HepG2 (cell line): ENCODE measurements around the gene IGFBP7. TPM values are rescaled to one million over a fixed set of nuclear protein-coding genes. Genes with fewer than 3 reads are reported as not detected.

Experiments
- EHMT2 ChIP-seq: fragments of 200-600 bp; sonication (generic); IDR thresholded peaks from 2 replicates; pipeline ENCODE4 v1.7.0; 2017; ENCODE audit warnings: antibody characterized with exemption, low read depth, low read length, borderline replicate concordance
- KDM5B ChIP-seq: sonication (generic); formaldehyde crosslinking; IDR thresholded peaks from 2 replicates; pipeline ENCODE4 v1.4.0; 2020; ENCODE audit warnings: missing genetic modification reagents, mild to moderate bottlenecking, borderline replicate concordance
- KLF12 ChIP-seq: sonication (generic); formaldehyde crosslinking; IDR thresholded peaks from 2 replicates; pipeline ENCODE4 v1.4.0; 2020; ENCODE audit warnings: missing genetic modification reagents, borderline replicate concordance
- MATR3 ChIP-seq: sonication (generic); formaldehyde crosslinking; IDR thresholded peaks from 2 replicates; pipeline ENCODE4 v1.4.0; 2020; ENCODE audit warnings: missing genetic modification reagents
- MTA1 ChIP-seq: sonication (generic); formaldehyde crosslinking; IDR thresholded peaks from 2 replicates; pipeline ENCODE4 v1.4.0; 2020; ENCODE audit warnings: missing genetic modification reagents, mild to moderate bottlenecking, borderline replicate concordance
- PAWR ChIP-seq: sonication (generic); formaldehyde crosslinking; IDR thresholded peaks from 2 replicates; pipeline ENCODE4 v1.4.0; 2020; ENCODE audit warnings: missing genetic modification reagents, mild to moderate bottlenecking, borderline replicate concordance
- SMAD3 ChIP-seq: sonication (generic); formaldehyde crosslinking; IDR thresholded peaks from 2 replicates; pipeline ENCODE4 v1.4.0; 2020; ENCODE audit warnings: missing genetic modification reagents
- SMC3 ChIP-seq: IDR thresholded peaks from 2 replicates; pipeline ENCODE4 v1.6.1; 2011; ENCODE audit warnings: low read length, improper control_type of control experiment
- SOX6 ChIP-seq, 2 experiments: fragments of 450-650 bp in 1 of 2; sonication (generic) in 1 of 2; formaldehyde crosslinking in 1 of 2; IDR thresholded peaks; 2 replicates each; pipeline versions ENCODE4 v1.4.0 to v1.6.1; 2017 to 2020; ENCODE audit warnings: antibody characterized with exemption in 1 of 2, mild to moderate bottlenecking in 1 of 2, missing genetic modification reagents in 1 of 2
- TOPORS ChIP-seq: sonication (generic); formaldehyde crosslinking; IDR thresholded peaks from 2 replicates; pipeline ENCODE4 v1.8.0; 2023; ENCODE audit warnings: mild to moderate bottlenecking, missing genetic modification reagents
- XRCC5 ChIP-seq: fragments of 200-400 bp; formaldehyde crosslinking; optimal IDR thresholded peaks from 2 replicates; pipeline ENCODE3; 2017; ENCODE audit warnings: mild to moderate bottlenecking, low read length
- ZFY ChIP-seq: sonication (generic); formaldehyde crosslinking; IDR thresholded peaks from 2 replicates; pipeline ENCODE4 v1.4.0; 2020; ENCODE audit warnings: missing genetic modification reagents
- ZNF160 ChIP-seq: sonication (generic); formaldehyde crosslinking; IDR thresholded peaks from 2 replicates; pipeline ENCODE4 v1.8.0; 2022; ENCODE audit warnings: mild to moderate bottlenecking, inconsistent platforms, missing genetic modification reagents
- ZNF567 ChIP-seq: sonication (generic); formaldehyde crosslinking; IDR thresholded peaks from 2 replicates; pipeline ENCODE4 v1.8.1; 2023; ENCODE audit warnings: mild to moderate bottlenecking, missing genetic modification reagents, borderline replicate concordance
- ZNF615 ChIP-seq: sonication (generic); formaldehyde crosslinking; IDR thresholded peaks from 2 replicates; pipeline ENCODE4 v1.5.0; 2020; ENCODE audit warnings: mild to moderate bottlenecking, missing genetic modification reagents, borderline replicate concordance
- ZNF776 ChIP-seq: sonication (generic); formaldehyde crosslinking; IDR thresholded peaks from 2 replicates; pipeline ENCODE4 v1.4.0; 2020; ENCODE audit warnings: mild to moderate bottlenecking, missing genetic modification reagents
- polyA plus RNA-seq, 8 experiments: library from polyadenylated mRNA; depleted of rRNA in 3 of 8; stranded (reverse) in 7 of 8; unstranded in 1 of 8; fragments of >200 nt; fragmentation: Illumina TruSeq in 4 of 8; extraction: Trizol in 4 of 8; gene quantifications; 2 replicates each; pipeline versions ENCODE4 v1.2.1 to v1.2.3, GENCODE V29; 2011 to 2016; ENCODE audit warnings: low read depth in 4 of 8, missing spikeins in 1 of 8, mixed read lengths in 1 of 8; ENCODE audit not compliant: insufficient read depth in 1 of 8
- total RNA-seq, 5 experiments: library from RNA; depleted of rRNA; stranded (reverse); fragments of >200 nt; fragmentation: Illumina TruSeq; extraction: Trizol; gene quantifications; 2 replicates each; pipeline ENCODE4 v1.2.3, GENCODE V29; 2016; ENCODE audit warnings: low read depth in 1 of 5
- TF ChIP-seq, protein P1 (sequence below): sonication (generic); formaldehyde crosslinking; conservative IDR thresholded peaks from 2 replicates; pipeline ENCODE4 v1.4.0; 2020; ENCODE audit warnings: missing genetic modification reagents
- TF ChIP-seq, protein P2 (sequence below): sonication (generic); formaldehyde crosslinking; IDR thresholded peaks from 2 replicates; pipeline ENCODE4 v1.5.1; 2020; ENCODE audit warnings: missing genetic modification reagents, mild to moderate bottlenecking, borderline replicate concordance
- TF ChIP-seq, protein P3 (sequence below): sonication (generic); formaldehyde crosslinking; IDR thresholded peaks from 2 replicates; pipeline ENCODE4 v1.5.0; 2020; ENCODE audit warnings: mild to moderate bottlenecking, missing genetic modification reagents
- TF ChIP-seq, protein P4 (sequence below): sonication (generic); formaldehyde crosslinking; IDR thresholded peaks from 2 replicates; pipeline ENCODE4 v1.9.0; 2021; ENCODE audit warnings: missing genetic modification reagents, borderline replicate concordance

IGFBP7 gene
- total and polyA plus RNA-seq, 2 of the 13 experiments (the other 11 are each of a cell fraction or from before 2014, with no cell fraction given) = 1.1 to 1.3 TPM

DNA sequence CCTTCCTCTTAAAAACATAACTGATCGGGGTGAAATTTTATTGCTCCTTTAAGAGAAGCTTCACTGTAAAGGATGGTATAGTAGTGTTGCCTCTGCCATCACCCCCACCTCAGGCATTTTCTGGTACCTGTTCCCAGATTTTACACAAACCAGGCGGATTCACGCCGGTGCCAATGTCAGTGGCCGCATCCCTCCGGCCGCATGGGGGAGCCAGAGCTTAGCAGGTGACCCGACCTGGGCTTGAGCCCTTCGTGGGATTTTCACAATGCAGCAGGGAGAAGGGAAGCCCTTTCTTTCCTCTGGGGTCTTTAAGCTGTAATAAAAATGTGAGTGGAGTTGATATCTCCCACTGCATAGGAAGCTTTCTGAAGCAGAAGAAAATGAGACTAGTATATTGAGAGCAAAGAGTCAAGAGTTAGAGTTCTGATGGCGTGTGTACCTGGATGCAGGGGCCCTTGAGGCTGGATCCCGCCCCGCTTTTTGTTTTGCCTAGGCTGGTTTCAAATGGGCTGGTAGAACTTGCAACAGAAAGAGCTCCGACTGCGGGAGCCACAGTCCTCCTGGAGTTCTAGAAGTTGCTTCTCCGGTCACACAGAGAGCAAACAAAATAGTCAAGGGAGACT, 72.1 kb downstream of the IGFBP7 start (continued):
- TF ChIP-seq, protein P1, sequence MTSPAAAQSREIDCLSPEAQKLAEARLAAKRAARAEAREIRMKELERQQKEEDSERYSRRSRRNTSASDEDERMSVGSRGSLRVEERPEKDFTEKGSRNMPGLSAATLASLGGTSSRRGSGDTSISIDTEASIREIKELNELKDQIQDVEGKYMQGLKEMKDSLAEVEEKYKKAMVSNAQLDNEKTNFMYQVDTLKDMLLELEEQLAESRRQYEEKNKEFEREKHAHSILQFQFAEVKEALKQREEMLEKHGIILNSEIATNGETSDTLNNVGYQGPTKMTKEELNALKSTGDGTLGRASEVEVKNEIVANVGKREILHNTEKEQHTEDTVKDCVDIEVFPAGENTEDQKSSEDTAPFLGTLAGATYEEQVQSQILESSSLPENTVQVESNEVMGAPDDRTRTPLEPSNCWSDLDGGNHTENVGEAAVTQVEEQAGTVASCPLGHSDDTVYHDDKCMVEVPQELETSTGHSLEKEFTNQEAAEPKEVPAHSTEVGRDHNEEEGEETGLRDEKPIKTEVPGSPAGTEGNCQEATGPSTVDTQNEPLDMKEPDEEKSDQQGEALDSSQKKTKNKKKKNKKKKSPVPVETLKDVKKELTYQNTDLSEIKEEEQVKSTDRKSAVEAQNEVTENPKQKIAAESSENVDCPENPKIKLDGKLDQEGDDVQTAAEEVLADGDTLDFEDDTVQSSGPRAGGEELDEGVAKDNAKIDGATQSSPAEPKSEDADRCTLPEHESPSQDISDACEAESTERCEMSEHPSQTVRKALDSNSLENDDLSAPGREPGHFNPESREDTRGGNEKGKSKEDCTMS (CRISPR knock-in tag) = no peak
- TF ChIP-seq TOPORS (CRISPR knock-in tag) (no peak), EHMT2 (no peak), ZNF776 (no peak), MATR3 (CRISPR knock-in tag) (no peak), KLF12 (CRISPR knock-in tag) (no peak), XRCC5 (peak; percentile 74), SMAD3 (CRISPR knock-in tag) (0 out of 2 replicates have a peak, but pooled peaks have one; percentile 29), ZNF567 (no peak), ZNF615 (CRISPR knock-in tag) (no peak), SMC3 (peak; percentile 52), MTA1 (CRISPR knock-in tag) (no peak), PAWR (no peak), ZFY (CRISPR knock-in tag) (no peak), KDM5B (no peak), SOX6 (IDR thresholded peaks at IDR 0.05) (no peak), SOX6 (CRISPR knock-in tag; IDR thresholded peaks at IDR 0.05) (no peak), ZNF160 (no peak)
- TF ChIP-seq, protein P2, sequence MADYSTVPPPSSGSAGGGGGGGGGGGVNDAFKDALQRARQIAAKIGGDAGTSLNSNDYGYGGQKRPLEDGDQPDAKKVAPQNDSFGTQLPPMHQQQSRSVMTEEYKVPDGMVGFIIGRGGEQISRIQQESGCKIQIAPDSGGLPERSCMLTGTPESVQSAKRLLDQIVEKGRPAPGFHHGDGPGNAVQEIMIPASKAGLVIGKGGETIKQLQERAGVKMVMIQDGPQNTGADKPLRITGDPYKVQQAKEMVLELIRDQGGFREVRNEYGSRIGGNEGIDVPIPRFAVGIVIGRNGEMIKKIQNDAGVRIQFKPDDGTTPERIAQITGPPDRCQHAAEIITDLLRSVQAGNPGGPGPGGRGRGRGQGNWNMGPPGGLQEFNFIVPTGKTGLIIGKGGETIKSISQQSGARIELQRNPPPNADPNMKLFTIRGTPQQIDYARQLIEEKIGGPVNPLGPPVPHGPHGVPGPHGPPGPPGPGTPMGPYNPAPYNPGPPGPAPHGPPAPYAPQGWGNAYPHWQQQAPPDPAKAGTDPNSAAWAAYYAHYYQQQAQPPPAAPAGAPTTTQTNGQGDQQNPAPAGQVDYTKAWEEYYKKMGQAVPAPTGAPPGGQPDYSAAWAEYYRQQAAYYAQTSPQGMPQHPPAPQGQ (CRISPR knock-in tag) = no peak
- TF ChIP-seq, protein P3, sequence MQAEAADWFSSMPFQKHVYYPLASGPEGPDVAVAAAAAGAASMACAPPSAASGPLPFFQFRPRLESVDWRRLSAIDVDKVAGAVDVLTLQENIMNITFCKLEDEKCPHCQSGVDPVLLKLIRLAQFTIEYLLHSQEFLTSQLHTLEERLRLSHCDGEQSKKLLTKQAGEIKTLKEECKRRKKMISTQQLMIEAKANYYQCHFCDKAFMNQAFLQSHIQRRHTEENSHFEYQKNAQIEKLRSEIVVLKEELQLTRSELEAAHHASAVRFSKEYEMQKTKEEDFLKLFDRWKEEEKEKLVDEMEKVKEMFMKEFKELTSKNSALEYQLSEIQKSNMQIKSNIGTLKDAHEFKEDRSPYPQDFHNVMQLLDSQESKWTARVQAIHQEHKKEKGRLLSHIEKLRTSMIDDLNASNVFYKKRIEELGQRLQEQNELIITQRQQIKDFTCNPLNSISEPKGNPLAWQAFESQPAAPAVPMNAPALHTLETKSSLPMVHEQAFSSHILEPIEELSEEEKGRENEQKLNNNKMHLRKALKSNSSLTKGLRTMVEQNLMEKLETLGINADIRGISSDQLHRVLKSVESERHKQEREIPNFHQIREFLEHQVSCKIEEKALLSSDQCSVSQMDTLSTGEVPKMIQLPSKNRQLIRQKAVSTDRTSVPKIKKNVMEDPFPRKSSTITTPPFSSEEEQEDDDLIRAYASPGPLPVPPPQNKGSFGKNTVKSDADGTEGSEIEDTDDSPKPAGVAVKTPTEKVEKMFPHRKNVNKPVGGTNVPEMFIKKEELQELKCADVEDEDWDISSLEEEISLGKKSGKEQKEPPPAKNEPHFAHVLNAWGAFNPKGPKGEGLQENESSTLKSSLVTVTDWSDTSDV (CRISPR knock-in tag) = no peak
- TF ChIP-seq, protein P4, sequence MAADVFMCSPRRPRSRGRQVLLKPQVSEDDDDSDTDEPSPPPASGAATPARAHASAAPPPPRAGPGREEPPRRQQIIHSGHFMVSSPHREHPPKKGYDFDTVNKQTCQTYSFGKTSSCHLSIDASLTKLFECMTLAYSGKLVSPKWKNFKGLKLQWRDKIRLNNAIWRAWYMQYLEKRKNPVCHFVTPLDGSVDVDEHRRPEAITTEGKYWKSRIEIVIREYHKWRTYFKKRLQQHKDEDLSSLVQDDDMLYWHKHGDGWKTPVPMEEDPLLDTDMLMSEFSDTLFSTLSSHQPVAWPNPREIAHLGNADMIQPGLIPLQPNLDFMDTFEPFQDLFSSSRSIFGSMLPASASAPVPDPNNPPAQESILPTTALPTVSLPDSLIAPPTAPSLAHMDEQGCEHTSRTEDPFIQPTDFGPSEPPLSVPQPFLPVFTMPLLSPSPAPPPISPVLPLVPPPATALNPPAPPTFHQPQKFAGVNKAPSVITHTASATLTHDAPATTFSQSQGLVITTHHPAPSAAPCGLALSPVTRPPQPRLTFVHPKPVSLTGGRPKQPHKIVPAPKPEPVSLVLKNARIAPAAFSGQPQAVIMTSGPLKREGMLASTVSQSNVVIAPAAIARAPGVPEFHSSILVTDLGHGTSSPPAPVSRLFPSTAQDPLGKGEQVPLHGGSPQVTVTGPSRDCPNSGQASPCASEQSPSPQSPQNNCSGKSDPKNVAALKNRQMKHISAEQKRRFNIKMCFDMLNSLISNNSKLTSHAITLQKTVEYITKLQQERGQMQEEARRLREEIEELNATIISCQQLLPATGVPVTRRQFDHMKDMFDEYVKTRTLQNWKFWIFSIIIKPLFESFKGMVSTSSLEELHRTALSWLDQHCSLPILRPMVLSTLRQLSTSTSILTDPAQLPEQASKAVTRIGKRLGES = no peak
